ENCODE measurements around the gene NHLH1. TPM values are rescaled to one million over a fixed set of nuclear protein-coding genes. Genes with fewer than 3 reads are reported as not detected.

The NHLH1 gene
- total RNA-seq, 6 experiments from 2014 or later, result 0.11 to 0.17 (median 0.11) TPM; not detected in 3

DNA sequence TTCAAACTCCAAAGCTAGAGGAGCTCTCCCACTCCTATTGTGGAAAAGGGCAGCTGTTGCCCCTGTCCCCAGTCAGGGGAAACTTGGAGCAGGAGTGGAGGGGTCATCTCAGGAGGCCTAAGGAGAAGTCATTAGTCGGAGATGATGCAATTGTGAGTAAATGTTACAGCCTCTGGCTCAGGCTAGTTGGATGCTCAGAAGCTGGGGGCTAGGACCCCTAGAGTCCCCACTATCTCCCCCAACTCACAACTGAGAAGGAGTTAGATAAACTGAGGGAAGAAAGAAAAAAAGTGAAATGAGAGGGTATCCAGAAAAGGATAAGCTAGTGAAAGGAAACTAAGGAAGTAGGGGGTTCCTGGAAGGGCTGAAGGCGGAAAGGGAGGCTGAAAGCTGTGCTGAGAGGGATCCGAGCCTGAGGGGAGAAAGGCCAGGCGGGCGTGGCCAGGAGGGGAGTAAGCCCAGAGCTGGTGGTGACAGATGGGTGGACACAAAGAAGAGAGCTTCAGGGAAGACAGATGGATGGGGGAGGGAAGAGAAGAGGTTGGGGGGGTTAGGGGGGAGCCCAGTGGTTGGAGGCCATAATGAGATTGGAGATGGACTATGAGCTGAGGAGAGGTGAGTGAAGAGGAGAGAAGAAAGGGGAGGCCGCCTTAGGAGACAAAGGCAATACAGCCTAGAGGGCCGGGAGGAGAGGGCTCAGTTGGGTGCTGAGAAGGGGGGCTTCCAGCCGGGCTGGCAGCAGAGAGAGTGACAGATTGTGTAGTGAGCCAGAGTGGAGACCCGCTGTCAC, 4.5 kb upstream of the NHLH1 start:
- H3K4me3 Mint-ChIP-seq, result no peak overlapping the region
- no peaks in the 10 kb centered on the region for H3K9me3 Mint-ChIP-seq
- DNase-seq, result no peak
- H3K36me3 Mint-ChIP-seq (ENCODE audit: low read depth), result peaks cover 17% of the 10 kb centered on the region
- H3K27me3 Mint-ChIP-seq (ENCODE audit: insufficient read depth), result peaks cover 5% of the 10 kb centered on the region
- no peak overlapping the region for H3K27ac Mint-ChIP-seq
- peaks cover 7% of the 10 kb centered on the region; the same call in 1 of the 2 replicates for H3K4me1 Mint-ChIP-seq (ENCODE audit: low read depth)
- TF ChIP-seq CTCF (IDR thresholded peaks at IDR 0.05), result no peak

GRCh38 chr1:160363010-160363409, 3.9 kb upstream of the NHLH1 start:
- H3K36me3 Mint-ChIP-seq (ENCODE audit: low read depth), result peaks cover 17% of the 10 kb centered on the region
- H3K4me3 Mint-ChIP-seq, result no peak overlapping the region
- peaks cover 10% of the 10 kb centered on the region for H3K27me3 Mint-ChIP-seq (ENCODE audit: insufficient read depth)
- DNase-seq, result no peak
- peaks cover 2% of the 10 kb centered on the region; the same call in 1 of the 2 replicates for H3K4me1 Mint-ChIP-seq (ENCODE audit: low read depth)
- TF ChIP-seq CTCF (IDR thresholded peaks at IDR 0.05), result no peak
- H3K27ac Mint-ChIP-seq, result no peak overlapping the region
- no peaks in the 10 kb centered on the region for H3K9me3 Mint-ChIP-seq

GRCh38 chr1:160363951-160364735, 2.7 kb upstream of the NHLH1 start:
- Mint-ChIP-seq H3K4me3 (no peak overlapping the region), H3K27ac (no peak overlapping the region), H3K36me3 (ENCODE audit: low read depth) (0 out of 2 replicates have a peak, but pooled peaks cover 10% of the 10 kb centered on the region), H3K4me1 (ENCODE audit: low read depth) (no peaks in the 10 kb centered on the region), H3K27me3 (ENCODE audit: insufficient read depth) (peaks cover 16% of the 10 kb centered on the region), H3K9me3 (no peaks in the 10 kb centered on the region)
- TF ChIP-seq CTCF (IDR thresholded peaks at IDR 0.05), result no peak
- DNase-seq, result no peak

GRCh38 chr1:160365325-160365724, 1.5 kb upstream of the NHLH1 start:
- H3K36me3 Mint-ChIP-seq (ENCODE audit: low read depth), result 0 out of 2 replicates have a peak, but pooled peaks cover 5% of the 10 kb centered on the region
- no peaks in the 10 kb centered on the region for H3K9me3 Mint-ChIP-seq
- DNase-seq, result no peak
- H3K27me3 Mint-ChIP-seq (ENCODE audit: insufficient read depth), result peaks cover 21% of the 10 kb centered on the region
- no peak for TF ChIP-seq CTCF (IDR thresholded peaks at IDR 0.05)
- H3K4me3 Mint-ChIP-seq, result no peak overlapping the region
- H3K4me1 Mint-ChIP-seq (ENCODE audit: low read depth), result no peaks in the 10 kb centered on the region
- H3K27ac Mint-ChIP-seq, result no peak overlapping the region

GRCh38 chr1:160367516-160367900, 637 bp downstream of the NHLH1 start:
- TF ChIP-seq CTCF (IDR thresholded peaks at IDR 0.05), result no peak
- H3K4me3 Mint-ChIP-seq, result no peak overlapping the region

More at GRCh38 chr1:160367516-160367900, 637 bp downstream of the NHLH1 start:
- no peak for DNase-seq
- Mint-ChIP-seq H3K9me3 (no peaks in the 10 kb centered on the region), H3K4me1 (ENCODE audit: low read depth) (no peaks in the 10 kb centered on the region), H3K27me3 (ENCODE audit: insufficient read depth) (peaks cover 22% of the 10 kb centered on the region), H3K36me3 (ENCODE audit: low read depth) (no peaks in the 10 kb centered on the region), H3K27ac (no peak overlapping the region)

All from HFFc6 (cell line).